ENCODE data around the gene KCNG4.

GRCh38 chr16:84253173-84253572, 13.4 kb upstream of the KCNG4 start:
- TF ChIP-seq CTCF (optimal IDR thresholded peaks at IDR 0.05 in 1 of 3, IDR thresholded peaks at IDR 0.05 in 1 of 3, conservative IDR thresholded peaks at IDR 0.05 in 1 of 3; ENCODE audit: extremely low read depth in 1 of 3, insufficient read depth in 2 of 3, low read length in 3 of 3) = no peak
- TF ChIP-seq EZH2 (IDR thresholded peaks at IDR 0.05; ENCODE audit: low read length) = no peak

Measured in keratinocyte (primary cell).